Endothelial cell of hepatic sinusoid (primary cell): ENCODE measurements around the gene KDM4C.

ENCODE experiments used
- in situ Hi-C: cut with HindIII; loops from 2 replicates; pipeline ENCODE4 v1.10.0; 2017; ENCODE audit warnings: low sequenced_read_pairs

KDM4C gene

GRCh38 chr9:6852243-6852963 is 94.6 kb downstream of the KDM4C start:
- in situ Hi-C loops = no loop called here

GRCh38 chr9:6855860-6856259 is 98.1 kb downstream of the KDM4C start:
- in situ Hi-C loops = no loop called here

GRCh38 chr9:6864102-6864501 is 106.3 kb downstream of the KDM4C start:
- in situ Hi-C loops = no loop called here

DNA sequence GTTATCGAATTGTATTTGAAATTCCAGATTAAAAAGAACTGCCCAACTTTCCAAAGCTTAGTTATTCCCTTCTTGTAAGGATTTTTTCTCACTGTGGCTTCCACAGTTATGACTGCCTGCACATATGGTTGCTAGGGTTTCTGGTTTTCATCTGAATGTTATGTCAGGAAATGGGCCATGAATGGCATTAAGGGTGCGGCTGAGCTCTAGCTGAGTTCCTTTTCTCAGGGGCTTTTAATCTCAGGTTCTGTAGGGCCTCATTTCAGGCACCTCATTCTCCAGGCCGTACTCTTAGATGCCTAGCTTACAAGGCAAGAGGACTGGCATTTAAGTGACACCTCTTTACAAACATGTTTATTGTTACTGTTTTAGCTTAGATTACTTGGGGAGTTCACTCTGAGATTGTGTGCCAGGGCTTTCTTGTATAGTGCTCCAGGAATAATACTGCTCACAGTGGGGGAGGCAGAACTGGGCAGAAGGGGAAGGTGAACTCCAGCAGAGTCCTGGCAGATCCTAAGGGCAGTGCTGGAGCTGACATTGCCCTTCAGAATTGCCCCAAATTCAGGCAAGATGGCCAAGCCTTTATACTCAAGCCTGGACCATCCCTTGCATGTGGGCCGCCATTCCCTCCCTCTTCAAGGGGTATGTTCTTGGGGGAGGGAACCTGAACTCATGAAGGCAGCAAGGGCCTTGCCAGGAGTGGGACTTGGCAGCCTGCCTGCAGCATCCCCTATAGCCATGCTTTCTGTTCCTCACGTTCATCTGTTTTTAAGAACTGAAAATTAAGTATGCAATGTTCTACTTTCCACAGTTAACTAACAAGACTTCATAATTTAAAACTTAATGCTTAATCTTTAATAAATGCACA is 111.5 kb downstream of the KDM4C start:
- in situ Hi-C loops = no loop called here

DNA sequence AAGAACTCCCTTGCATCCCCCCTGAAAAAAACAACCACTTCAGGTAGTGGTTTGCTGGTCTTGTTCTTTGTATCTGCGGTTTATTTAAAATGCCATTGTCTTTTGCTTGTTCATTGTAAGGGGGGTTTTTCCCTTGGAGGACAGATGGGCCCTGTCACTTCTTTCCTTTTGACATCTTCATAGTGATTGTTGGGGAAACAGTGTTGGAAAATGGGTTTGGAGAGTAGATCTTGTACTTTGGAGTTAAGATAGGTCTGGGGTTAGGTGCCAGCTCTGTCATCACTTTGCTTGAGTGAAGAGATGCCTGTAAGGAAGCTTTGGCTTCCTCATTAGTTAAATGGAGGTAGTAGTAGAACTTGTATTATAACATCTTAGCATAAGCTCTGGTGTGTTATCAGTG is 112.4 kb downstream of the KDM4C start:
- in situ Hi-C loops = no loop called here

- in situ Hi-C loops = no loop called here
Measured at GRCh38 chr9:6870650-6871477, 113.1 kb downstream of the KDM4C start.

- in situ Hi-C loops = no loop called here
Measured at GRCh38 chr9:6873857-6874256, 116.1 kb downstream of the KDM4C start.

GRCh38 chr9:6876195-6876894 is 118.6 kb downstream of the KDM4C start:
- in situ Hi-C loops = no loop called here

DNA sequence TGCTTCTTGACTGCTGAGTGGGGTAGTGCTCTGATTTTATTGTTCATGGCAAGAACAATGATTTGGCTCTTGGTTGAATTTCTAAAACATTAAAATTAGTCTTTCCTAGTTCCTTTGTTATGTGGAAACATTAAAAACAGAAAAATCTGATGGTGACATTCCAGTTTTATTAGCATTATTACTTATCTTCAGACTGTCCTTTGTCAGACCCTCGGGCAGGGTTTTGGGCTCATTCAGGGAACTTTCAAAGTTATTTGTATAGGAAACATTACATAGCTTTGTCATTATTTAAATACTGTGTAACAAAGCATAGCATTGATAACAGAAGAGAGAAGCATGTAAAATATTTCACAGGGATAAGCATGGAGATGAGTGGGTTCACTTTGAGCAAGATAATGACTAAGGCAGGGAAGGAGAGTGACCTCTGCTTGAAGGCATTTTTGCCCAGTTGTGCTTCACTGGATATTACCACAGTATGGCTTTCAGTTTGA is 119.9 kb downstream of the KDM4C start:
- in situ Hi-C loops = no loop called here

GRCh38 chr9:6880626-6881025 is 122.9 kb downstream of the KDM4C start:
- in situ Hi-C loops = no loop called here

GRCh38 chr9:6884101-6884500 is 126.3 kb downstream of the KDM4C start:
- in situ Hi-C loops = no loop called here

DNA sequence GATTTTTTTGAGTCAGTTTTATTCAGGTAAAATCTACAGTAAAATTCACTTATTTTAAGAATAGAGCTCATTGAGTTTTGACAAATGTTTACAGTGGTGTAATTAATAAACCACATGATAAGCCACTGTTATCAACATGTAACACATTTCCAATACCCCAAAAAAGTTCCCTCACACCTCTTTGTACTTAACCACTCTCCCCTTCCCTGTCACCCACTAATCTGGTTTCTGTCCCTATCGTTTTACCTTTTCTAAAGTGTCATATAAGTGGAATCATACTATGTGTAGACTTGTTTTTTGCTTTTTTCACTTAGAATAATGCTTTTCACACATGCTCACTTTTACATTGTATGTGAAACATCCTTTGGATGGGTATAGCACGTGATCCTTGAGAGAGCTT is 127.2 kb downstream of the KDM4C start:
- in situ Hi-C loops = no loop called here

DNA sequence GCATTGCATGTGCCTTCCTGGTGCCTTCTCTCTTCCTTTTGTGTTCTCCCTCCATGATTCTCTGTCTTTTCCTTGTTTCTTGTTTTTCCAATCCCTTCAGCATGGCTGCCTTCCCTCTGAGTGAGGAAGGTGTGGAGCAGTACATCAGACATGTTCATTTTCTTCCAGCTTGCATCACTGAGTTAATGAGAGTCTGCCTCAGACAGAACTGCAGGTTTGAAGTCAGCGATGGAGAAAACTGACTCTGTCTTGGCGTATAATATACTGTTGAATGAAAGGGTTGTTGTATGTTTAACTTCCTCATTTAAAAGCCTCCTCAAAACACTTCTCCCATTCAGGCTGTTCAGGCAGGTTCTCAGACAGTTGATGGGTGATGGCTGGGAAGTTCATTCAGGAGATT is 129.3 kb downstream of the KDM4C start:
- in situ Hi-C loops = no loop called here

DNA sequence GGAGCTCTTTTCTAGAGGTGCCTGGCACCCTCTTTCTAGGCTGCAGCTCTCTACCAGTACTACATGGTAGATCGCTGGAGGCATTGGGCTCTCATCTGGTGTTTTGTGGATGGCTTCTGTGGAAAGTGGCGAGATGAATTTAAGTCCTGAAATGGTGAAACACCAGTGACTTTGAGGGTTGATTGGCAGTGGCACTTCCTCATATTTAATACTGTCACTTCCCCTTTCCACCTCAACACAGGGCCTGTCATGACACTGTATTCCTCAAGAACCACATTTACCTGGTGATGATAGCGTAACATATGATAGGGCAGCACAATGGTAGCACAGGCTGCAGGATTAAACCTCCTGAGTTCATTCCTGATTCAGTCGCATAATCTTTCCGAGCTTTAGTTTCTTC is 132.1 kb downstream of the KDM4C start:
- in situ Hi-C loops = no loop called here

- in situ Hi-C loops = no loop called here
Measured at GRCh38 chr9:6893350-6894131, 135.8 kb downstream of the KDM4C start.

DNA sequence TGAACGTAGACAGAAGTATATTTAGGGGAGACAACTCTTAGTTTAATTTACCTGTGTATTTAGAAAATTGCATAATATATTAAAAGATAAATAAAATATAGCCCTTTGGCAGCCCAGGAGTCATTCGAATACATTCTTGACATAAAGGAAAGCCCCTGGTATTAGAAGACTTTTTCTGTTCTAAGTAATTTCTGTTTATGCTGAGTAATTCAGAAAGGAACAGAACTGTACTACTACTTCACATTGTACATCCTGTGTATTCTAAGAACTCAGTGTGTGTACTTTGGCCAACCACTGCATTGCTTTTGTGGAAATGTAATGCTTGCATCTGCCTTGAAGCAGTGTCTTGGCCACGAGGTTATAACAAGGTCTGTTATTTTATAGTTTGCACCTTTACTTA is 136.4 kb downstream of the KDM4C start:
- in situ Hi-C loops = no loop called here

DNA sequence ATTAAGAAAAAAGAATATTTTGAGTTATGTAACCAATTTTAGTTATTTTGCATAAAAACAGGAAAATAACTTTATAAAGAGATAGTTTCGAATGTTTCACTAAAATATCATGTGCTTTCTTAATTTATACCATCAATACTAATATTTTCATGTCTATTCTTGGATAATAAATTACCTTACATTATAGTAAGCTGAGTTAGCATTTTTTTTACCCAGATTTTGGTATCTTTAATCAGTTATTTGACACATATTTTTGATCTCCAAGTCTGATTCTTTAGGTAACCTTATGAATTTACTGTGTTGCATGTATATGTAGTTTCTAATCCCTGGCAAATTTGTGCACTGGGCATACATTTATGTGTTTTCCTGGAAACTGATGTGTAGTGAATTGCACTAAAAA is 138.0 kb downstream of the KDM4C start:
- in situ Hi-C loops = no loop called here

DNA sequence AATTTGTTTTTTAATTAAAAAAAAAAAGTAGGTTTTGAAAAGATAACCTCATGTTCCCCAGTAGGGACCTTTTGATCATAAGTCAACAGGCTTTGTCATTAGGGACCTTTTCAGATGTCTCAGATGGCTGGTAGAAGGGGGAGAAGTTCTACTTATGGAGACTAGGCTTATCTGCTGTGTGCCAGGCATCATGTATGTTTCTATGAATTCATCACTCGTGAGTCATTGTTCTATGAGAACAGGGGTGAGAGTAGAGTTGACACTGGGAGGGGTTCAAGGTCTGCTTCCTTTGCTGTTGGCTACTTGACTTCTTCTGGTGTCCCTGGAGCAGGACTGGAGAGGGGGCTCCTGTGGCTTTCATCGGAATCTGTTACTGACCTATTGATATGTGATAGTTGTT is 138.8 kb downstream of the KDM4C start:
- in situ Hi-C loops = no loop called here

DNA sequence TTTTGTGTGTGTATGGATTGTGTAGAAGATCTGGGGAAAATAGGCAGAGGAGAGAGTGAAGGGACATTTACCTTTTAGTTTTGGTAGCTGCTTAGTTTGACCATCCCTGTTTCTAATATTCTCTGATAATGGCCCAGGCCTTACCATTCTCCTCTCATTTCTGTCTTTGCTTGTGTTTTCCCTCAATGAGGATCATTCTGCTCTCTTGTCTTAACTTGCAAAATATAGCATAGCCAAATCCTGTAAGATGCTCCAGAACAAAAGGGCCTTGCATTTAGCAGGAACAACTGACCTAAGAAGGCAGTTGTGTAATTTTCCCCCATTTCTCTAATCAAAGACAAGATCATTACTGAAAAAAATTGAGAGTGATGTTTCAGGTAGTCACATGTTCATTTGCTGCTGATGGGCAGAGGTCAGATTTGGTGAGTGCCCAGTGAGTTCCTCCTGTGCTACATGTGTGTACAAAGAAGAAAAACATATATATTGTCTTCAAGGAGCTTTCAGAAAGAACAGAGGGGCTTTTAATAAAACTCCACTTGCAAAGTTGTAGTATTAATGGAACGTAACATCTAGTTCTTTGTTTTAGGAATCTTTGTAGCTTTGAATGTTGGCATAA is 139.5 kb downstream of the KDM4C start:
- in situ Hi-C loops = no loop called here
